Measurements from ENCODE around the gene PLEKHM3. TPM values are rescaled to one million over a fixed set of nuclear protein-coding genes. Genes with fewer than 3 reads are reported as not detected.
"Not testable (repeated sequence)": the region's sequence is repeated elsewhere in the genome, so short reads cannot be mapped to it uniquely, and the experiment has no call there.

PLEKHM3 gene
- total RNA-seq, 4 donors from 2014 or later, result 19.1 to 26.5 (median 24.0) TPM

DNA sequence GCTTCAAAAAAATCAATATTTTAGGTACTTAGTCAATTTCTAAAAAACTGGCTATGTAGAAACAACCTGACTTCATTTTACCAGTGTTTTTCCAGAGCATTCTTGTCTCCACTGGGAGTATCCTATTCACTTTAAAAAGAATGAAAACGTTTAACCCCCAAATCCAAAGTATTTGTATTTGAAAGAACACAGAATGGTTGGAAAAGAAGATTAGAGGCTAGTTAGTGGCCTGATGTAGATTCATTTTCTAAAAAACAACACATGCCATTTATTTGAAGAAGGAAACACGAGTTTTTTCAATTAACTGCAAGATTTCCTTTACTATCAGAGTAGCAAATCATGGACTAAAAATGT is 74.6 kb downstream of the PLEKHM3 start:
- Histone ChIP-seq H3K9me3 (no peaks in the 10 kb centered on the region), H3K27ac (no peak overlapping the region), H3K36me3 (peaks cover 0 to 2% (median 0%) of the 10 kb centered on the region in 4 donors), H3K27me3 (no peaks in the 10 kb centered on the region), H3K4me3 (no peak overlapping the region), H3K4me1 (no peaks in the 10 kb centered on the region)
- in situ Hi-C loops (cut with MboI; ENCODE audit: low pct_ligation_motif_present in 1 of 4, low pct_unique_long_range_greater_than_20kb in 1 of 4, low sequenced_read_pairs in 3 of 4), result no loop called here
- WGBS, 2 donors (ENCODE audit: low coverage in 1 of 2), result 76 to 80% methylated on average over 2 of the region's 2 CpGs
- no peak for DNase-seq
- intact Hi-C loops (cut with DNase I; ENCODE audit: low total_unique reads), result no loop called here
- no peak for TF ChIP-seq POLR2AphosphoS5 (IDR thresholded peaks at IDR 0.05)
- TF ChIP-seq CTCF (IDR thresholded peaks at IDR 0.05), result no peak
- no peak for TF ChIP-seq POLR2A (IDR thresholded peaks at IDR 0.05)
- TF ChIP-seq EP300 (IDR thresholded peaks at IDR 0.05; ENCODE audit: low read depth), result no peak

DNA sequence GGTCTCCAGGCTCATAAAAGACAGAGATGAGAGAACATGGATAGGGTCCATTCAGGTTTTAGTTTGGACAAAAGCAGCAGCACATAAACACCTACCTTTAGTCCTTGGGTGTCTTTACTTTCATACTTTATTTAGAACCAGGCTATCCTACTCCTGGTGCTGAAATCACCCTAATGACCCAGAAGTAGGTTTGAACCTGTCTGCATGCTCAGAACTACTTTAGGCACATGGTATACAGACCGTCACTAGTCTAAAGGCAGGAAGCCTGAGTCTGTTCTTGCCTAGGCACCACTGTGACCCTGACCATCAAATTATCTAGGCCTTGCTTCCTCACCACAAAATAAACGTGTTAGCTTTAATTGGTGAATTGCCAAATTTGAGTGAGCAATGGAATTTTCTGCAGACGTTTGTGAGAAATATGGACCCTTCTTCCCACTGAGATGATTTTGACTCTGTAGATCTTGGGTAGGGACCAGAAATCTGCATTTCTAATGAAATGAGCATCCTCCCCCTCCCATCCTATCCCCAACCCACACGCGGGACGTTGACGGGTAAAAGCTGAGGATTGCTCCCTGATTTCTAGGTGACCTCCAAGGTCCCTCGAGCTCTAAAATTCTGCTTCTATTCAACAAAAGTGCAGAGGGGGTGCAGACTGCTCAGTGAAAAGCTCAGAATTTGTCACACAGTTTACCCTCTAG is 75.1 kb downstream of the PLEKHM3 start:
- DNase-seq, result no peak
- H3K36me3 ChIP-seq, result peaks cover 0 to 7% (median 0%) of the 10 kb centered on the region in 4 donors
- H3K9me3 ChIP-seq, result no peaks in the 10 kb centered on the region
- TF ChIP-seq CTCF (IDR thresholded peaks at IDR 0.05) (no peak), EP300 (IDR thresholded peaks at IDR 0.05; ENCODE audit: low read depth) (no peak), POLR2AphosphoS5 (IDR thresholded peaks at IDR 0.05) (no peak), POLR2A (IDR thresholded peaks at IDR 0.05) (no peak)
- H3K27ac ChIP-seq, result no peak overlapping the region
- H3K4me1 ChIP-seq, result no peaks in the 10 kb centered on the region
- H3K27me3 ChIP-seq, result no peaks in the 10 kb centered on the region
- WGBS, 2 donors (ENCODE audit: low coverage in 1 of 2), result 82 to 100% methylated on average over 1 to 8 of the region's 8 CpGs
- in situ Hi-C loops (cut with MboI; ENCODE audit: low pct_ligation_motif_present in 1 of 4, low pct_unique_long_range_greater_than_20kb in 1 of 4, low sequenced_read_pairs in 3 of 4), result no loop called here
- intact Hi-C loops (cut with DNase I; ENCODE audit: low total_unique reads), result no loop called here
- H3K4me3 ChIP-seq, result no peak overlapping the region

DNA sequence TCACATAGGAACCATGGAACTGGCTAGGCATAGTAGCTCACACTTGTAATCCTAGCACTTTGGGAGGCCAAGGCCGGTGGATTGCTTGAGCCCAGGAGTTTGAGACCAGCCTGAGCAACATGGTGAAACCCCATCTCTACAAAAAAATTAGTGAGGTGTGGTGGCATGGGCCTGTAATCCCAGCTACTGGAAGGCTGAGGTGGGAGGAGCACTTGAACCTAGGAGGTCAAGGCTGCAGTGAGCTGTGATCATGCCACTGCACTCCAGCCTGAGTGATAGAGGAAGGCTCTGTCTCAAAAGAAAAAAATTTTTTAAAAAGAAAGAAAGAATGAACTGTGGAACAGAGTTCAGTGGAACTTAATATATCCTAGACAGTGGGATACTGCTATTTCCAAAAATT is 76.1 kb downstream of the PLEKHM3 start:
- H3K27me3 ChIP-seq; DNase-seq; intact Hi-C loops (cut with DNase I; ENCODE audit: low total_unique reads); H3K4me1 ChIP-seq; H3K9me3 ChIP-seq; H3K4me3 ChIP-seq; in situ Hi-C loops (cut with MboI; ENCODE audit: low pct_ligation_motif_present in 1 of 4, low pct_unique_long_range_greater_than_20kb in 1 of 4, low sequenced_read_pairs in 3 of 4); H3K27ac ChIP-seq: not testable (repeated sequence)
- peaks cover 0 to 14% (median 0%) of the 10 kb centered on the region in 4 donors for H3K36me3 ChIP-seq
- 100% methylated on average over 1 of the region's 1 CpG; no CpG with 5 or more reads in 1 of the 2 donors for WGBS, 2 donors (ENCODE audit: low coverage in 1 of 2)

- Histone ChIP-seq H3K4me3 (no peak overlapping the region), H3K4me1 (peaks cover 0 to 4% (median 0%) of the 10 kb centered on the region in 4 donors), H3K36me3 (peaks cover 0 to 17% (median 0%) of the 10 kb centered on the region in 4 donors), H3K27ac (no peak overlapping the region), H3K27me3 (no peaks in the 10 kb centered on the region), H3K9me3 (no peaks in the 10 kb centered on the region)
- intact Hi-C loops (cut with DNase I; ENCODE audit: low total_unique reads), result no loop called here
- in situ Hi-C loops (cut with MboI; ENCODE audit: low pct_ligation_motif_present in 1 of 4, low pct_unique_long_range_greater_than_20kb in 1 of 4, low sequenced_read_pairs in 3 of 4), result no loop called here
- WGBS, 2 donors (ENCODE audit: low coverage in 1 of 2), result 78 to 84% methylated on average over 3 to 4 of the region's 4 CpGs
- no peak for DNase-seq
- TF ChIP-seq POLR2AphosphoS5 (IDR thresholded peaks at IDR 0.05) (no peak), POLR2A (IDR thresholded peaks at IDR 0.05) (no peak), EP300 (IDR thresholded peaks at IDR 0.05; ENCODE audit: low read depth) (no peak)
Measured at GRCh38 chr2:207944979-207945600, 80.2 kb downstream of the PLEKHM3 start.

GRCh38 chr2:207944334-207944733 is 81.0 kb downstream of the PLEKHM3 start:
- no peaks in the 10 kb centered on the region for H3K9me3 ChIP-seq
- no peak overlapping the region for H3K27ac ChIP-seq
- WGBS, 2 donors (ENCODE audit: low coverage in 1 of 2), result 86 to 89% methylated on average over 6 of the region's 6 CpGs
- in situ Hi-C loops (cut with MboI; ENCODE audit: low pct_ligation_motif_present in 1 of 4, low pct_unique_long_range_greater_than_20kb in 1 of 4, low sequenced_read_pairs in 3 of 4), result no loop called here
- DNase-seq, result no peak
- peaks cover 0 to 9% (median 6%) of the 10 kb centered on the region in 4 donors for H3K4me1 ChIP-seq
- intact Hi-C loops (cut with DNase I; ENCODE audit: low total_unique reads), result no loop called here
- H3K4me3 ChIP-seq, result no peak overlapping the region
- no peaks in the 10 kb centered on the region for H3K27me3 ChIP-seq
- peaks cover 0 to 17% (median 0%) of the 10 kb centered on the region in 4 donors for H3K36me3 ChIP-seq
- TF ChIP-seq POLR2AphosphoS5 (IDR thresholded peaks at IDR 0.05) (no peak), CTCF (IDR thresholded peaks at IDR 0.05) (no peak), POLR2A (IDR thresholded peaks at IDR 0.05) (no peak), EP300 (IDR thresholded peaks at IDR 0.05; ENCODE audit: low read depth) (no peak)

Measured in transverse colon (tissue), 4 donors.